ENCODE measurements around the gene NDUFAF3. TPM values are rescaled to one million over a fixed set of nuclear protein-coding genes. Genes with fewer than 3 reads are reported as not detected.

NDUFAF3 gene
- total and polyA plus RNA-seq, 2 donors (not counting 1 experiment from before 2014, with no cell fraction given), result 61.0 to 67.5 TPM

DNA sequence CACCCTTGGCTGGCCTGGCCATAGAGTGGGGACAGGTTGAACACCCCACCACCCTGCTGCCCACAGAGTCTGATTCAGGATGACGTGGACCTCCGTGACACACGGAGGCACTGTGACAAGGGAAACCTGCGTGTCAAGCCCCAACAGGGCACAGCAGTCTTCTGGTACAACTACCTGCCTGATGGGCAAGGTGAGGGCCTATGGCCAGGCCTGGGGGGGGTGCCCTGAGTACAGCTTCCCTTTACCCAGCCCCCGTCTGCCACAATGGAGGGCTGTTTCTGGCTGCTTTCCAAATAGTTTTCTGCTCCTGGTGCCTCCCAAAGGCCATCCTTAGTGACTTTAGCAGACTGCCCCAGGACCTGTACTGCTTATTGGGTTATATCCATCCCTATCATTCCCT lies 15.9 kb upstream of the NDUFAF3 start:
- Histone ChIP-seq H3K4me2 (replicated peaks; ENCODE audit: low read depth, low read length, poor library complexity, severe bottlenecking) (peak overlapping the region; percentile 93), H2AFZ (ENCODE audit: insufficient read depth, low read depth, low read length, poor library complexity, severe bottlenecking) (peak overlapping the region; percentile 93), H4K20me1 (ENCODE audit: control insufficient read depth, insufficient read depth, low read length, poor library complexity, severe bottlenecking) (peaks cover 18% of the 10 kb centered on the region), H3K9me3 (ENCODE audit: control extremely low read depth in 1 of 3, control insufficient read depth in 2 of 3, insufficient read depth in 1 of 3, low read length in 2 of 3) (no peaks in the 10 kb centered on the region), H3K79me2 (ENCODE audit: control insufficient read depth, insufficient read depth, low read length) (peaks cover 46% of the 10 kb centered on the region), H3K36me3 (replicated peaks in 1 of 2; ENCODE audit: control extremely low read depth in 1 of 2, control insufficient read depth in 1 of 2, extremely low read depth in 1 of 2, insufficient read depth in 2 of 2, low read length in 1 of 2) (no peaks in the 10 kb centered on the region), H3K9ac (ENCODE audit: low read length) (peak overlapping the region; percentile 95), H3K4me1 (ENCODE audit: control insufficient read depth in 2 of 2, insufficient read depth in 2 of 2, low read length in 2 of 2) (peaks cover 15 to 18% of the 10 kb centered on the region in 2 donors), H3K27me3 (replicated peaks in 1 of 4; ENCODE audit: control extremely low read depth in 1 of 4, control insufficient read depth in 3 of 4, insufficient read depth in 4 of 4, low read length in 3 of 4) (no peaks in the 10 kb centered on the region), H3K4me3 (ENCODE audit: control extremely low read depth in 1 of 5, extremely low read depth in 1 of 5, insufficient read depth in 1 of 5, low read depth in 2 of 5, low read length in 4 of 5) (peak overlapping the region in 1 of 5 experiments; percentile 89), H3K27ac (ENCODE audit: low read length in 2 of 2) (no peak overlapping the region)
- ATAC-seq (ENCODE audit: low read depth), result no peak
- Mint-ChIP-seq H3K27me3 (no peaks in the 10 kb centered on the region), H3K27ac (no peak overlapping the region), H3K9me3 (ENCODE audit: insufficient read depth) (no peaks in the 10 kb centered on the region), H3K4me1 (peaks cover 25% of the 10 kb centered on the region), H3K4me3 (peak overlapping the region; percentile 100)
- 94% methylated on average over 5 of the region's 5 CpGs for WGBS (ENCODE audit: insufficient coverage)
- TF ChIP-seq EZH2 (IDR thresholded peaks at IDR 0.05; ENCODE audit: borderline replicate concordance, insufficient read depth, low read depth, low read length, poor library complexity, severe bottlenecking), result no peak
- TF ChIP-seq, protein P1, sequence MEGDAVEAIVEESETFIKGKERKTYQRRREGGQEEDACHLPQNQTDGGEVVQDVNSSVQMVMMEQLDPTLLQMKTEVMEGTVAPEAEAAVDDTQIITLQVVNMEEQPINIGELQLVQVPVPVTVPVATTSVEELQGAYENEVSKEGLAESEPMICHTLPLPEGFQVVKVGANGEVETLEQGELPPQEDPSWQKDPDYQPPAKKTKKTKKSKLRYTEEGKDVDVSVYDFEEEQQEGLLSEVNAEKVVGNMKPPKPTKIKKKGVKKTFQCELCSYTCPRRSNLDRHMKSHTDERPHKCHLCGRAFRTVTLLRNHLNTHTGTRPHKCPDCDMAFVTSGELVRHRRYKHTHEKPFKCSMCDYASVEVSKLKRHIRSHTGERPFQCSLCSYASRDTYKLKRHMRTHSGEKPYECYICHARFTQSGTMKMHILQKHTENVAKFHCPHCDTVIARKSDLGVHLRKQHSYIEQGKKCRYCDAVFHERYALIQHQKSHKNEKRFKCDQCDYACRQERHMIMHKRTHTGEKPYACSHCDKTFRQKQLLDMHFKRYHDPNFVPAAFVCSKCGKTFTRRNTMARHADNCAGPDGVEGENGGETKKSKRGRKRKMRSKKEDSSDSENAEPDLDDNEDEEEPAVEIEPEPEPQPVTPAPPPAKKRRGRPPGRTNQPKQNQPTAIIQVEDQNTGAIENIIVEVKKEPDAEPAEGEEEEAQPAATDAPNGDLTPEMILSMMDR (IDR thresholded peaks at IDR 0.05), result no peak
- ChIA-PET CTCF (interaction anchor here (1.3 to 5.6 kb wide), 3 partner anchors 15 to 149 kb away, joined by 3 to 73 read pairs (median 52); partner anchors contain the start of genes NDUFAF3 and P4HTM), POLR2A (interaction anchor here (4.0 kb wide), 1 partner anchor 14 kb away, joined by 116 read pairs; the partner anchor contains the start of genes DALRD3 and NDUFAF3)
- intact Hi-C loops (cut with micrococcal nuclease), result loop anchor here (2.0 kb wide), 1 partner anchor 705 kb away; the partner anchor contains the start of gene NME6
- peak; percentile 34 for DNase-seq

DNA sequence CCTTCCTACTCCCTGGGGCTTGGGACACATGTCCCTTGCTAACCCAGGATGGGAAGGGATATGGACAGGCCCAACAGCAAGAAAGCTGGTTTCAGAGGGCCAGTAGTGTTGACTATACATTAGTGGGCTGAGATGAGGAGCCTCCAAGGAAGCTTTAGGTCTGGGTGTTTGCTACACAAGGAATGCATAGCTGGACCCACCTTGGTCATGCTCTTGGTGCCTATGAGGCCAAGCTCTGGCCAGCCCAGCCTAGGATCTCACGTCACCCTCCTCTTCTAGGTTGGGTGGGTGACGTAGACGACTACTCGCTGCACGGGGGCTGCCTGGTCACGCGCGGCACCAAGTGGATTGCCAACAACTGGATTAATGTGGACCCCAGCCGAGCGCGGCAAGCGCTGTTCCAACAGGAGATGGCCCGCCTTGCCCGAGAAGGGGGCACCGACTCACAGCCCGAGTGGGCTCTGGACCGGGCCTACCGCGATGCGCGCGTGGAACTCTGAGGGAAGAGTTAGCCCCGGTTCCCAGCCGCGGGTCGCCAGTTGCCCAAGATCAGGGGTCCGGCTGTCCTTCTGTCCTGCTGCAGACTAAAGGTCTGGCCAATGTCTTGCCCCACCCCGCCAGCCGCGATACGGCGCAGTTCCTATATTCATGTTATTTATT lies 15.4 kb upstream of the NDUFAF3 start:
- Histone ChIP-seq H3K4me1 (ENCODE audit: control insufficient read depth in 2 of 2, insufficient read depth in 2 of 2, low read length in 2 of 2) (peaks cover 15 to 18% of the 10 kb centered on the region in 2 donors), H3K9ac (ENCODE audit: low read length) (peak overlapping the region; percentile 95), H3K79me2 (ENCODE audit: control insufficient read depth, insufficient read depth, low read length) (peaks cover 51% of the 10 kb centered on the region), H3K4me2 (replicated peaks; ENCODE audit: low read depth, low read length, poor library complexity, severe bottlenecking) (peak overlapping the region; percentile 93), H3K36me3 (replicated peaks in 1 of 2; ENCODE audit: control extremely low read depth in 1 of 2, control insufficient read depth in 1 of 2, extremely low read depth in 1 of 2, insufficient read depth in 2 of 2, low read length in 1 of 2) (peaks cover 0 to 4% of the 10 kb centered on the region in 2 experiments), H2AFZ (ENCODE audit: insufficient read depth, low read depth, low read length, poor library complexity, severe bottlenecking) (peak overlapping the region; percentile 93), H3K9me3 (ENCODE audit: control extremely low read depth in 1 of 3, control insufficient read depth in 2 of 3, insufficient read depth in 1 of 3, low read length in 2 of 3) (no peaks in the 10 kb centered on the region), H4K20me1 (ENCODE audit: control insufficient read depth, insufficient read depth, low read length, poor library complexity, severe bottlenecking) (peaks cover 23% of the 10 kb centered on the region), H3K27ac (ENCODE audit: low read length in 2 of 2) (peak overlapping the region; percentile 95 to 96), H3K27me3 (replicated peaks in 1 of 4; ENCODE audit: control extremely low read depth in 1 of 4, control insufficient read depth in 3 of 4, insufficient read depth in 4 of 4, low read length in 3 of 4) (no peaks in the 10 kb centered on the region), H3K4me3 (ENCODE audit: control extremely low read depth in 1 of 5, extremely low read depth in 1 of 5, insufficient read depth in 1 of 5, low read depth in 2 of 5, low read length in 4 of 5) (peak overlapping the region; percentile 56 to 99 (median 94))
- Mint-ChIP-seq H3K9me3 (ENCODE audit: insufficient read depth) (no peaks in the 10 kb centered on the region), H3K4me3 (peak overlapping the region; percentile 100), H3K27me3 (no peaks in the 10 kb centered on the region), H3K27ac (peak overlapping the region; percentile 99), H3K4me1 (peaks cover 25% of the 10 kb centered on the region)
- CTCF ChIA-PET, result interaction anchor here (0.6 to 5.6 kb wide), 11 partner anchors 9 to 338 kb away, joined by 3 to 73 read pairs (median 5); partner anchors contain the start of genes ARIH2, DALRD3, IMPDH2 and NDUFAF3
- TF ChIP-seq EZH2 (IDR thresholded peaks at IDR 0.05; ENCODE audit: borderline replicate concordance, insufficient read depth, low read depth, low read length, poor library complexity, severe bottlenecking), result no peak
- TF ChIP-seq, protein P1 (IDR thresholded peaks at IDR 0.05), result no peak
- intact Hi-C loops (cut with micrococcal nuclease), result loop anchor here (1.0 to 2.0 kb wide), 6 partner anchors 15 to 706 kb away; partner anchors contain the start of genes ARIH2, NICN1, NME6 and P4HTM
- ATAC-seq (ENCODE audit: low read depth) (no peak), DNase-seq (no peak)
- POLR2A ChIA-PET, result interaction anchor here (0.8 to 4.0 kb wide), 15 partner anchors 9 to 1293 kb away, joined by 3 to 116 read pairs (median 7); partner anchors contain the start of genes ARIH2, DALRD3, IMPDH2 and NDUFAF3
- 1% methylated on average over 26 of the region's 32 CpGs for WGBS (ENCODE audit: insufficient coverage)
